ENCODE measurements around the gene HAPLN1. TPM values are rescaled to one million over a fixed set of nuclear protein-coding genes. Genes with fewer than 3 reads are reported as not detected.

The HAPLN1 gene
- total RNA-seq, 2 donors from 2014 or later = 3.8 to 5.9 TPM

DNA sequence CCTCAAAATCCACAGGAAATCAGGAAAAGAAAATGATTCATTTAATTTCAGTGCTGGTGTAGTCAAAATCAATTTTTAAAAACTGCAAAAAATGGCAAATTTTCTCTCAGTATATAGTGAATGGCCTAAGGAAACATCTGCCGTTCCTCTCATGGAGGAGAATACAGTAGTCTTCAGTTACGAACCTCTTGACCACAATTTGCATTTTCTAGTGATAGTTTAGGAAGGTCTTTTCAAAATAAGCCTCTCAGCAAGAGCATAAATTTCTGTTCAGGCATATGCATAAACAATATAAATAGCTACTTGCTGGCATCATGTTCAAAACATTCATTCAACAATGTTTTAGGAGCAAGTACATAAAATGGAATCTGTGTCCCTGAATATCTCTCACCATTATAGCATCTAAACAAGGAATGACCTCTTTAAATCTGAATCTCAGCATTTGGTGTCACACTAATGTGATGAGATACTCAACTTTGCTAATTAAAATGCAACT lies 33.5 kb downstream of the HAPLN1 start:
- no peaks in the 10 kb centered on the region for H3K36me3 ChIP-seq
- intact Hi-C loops (cut with DNase I) = no loop called here
- H3K27ac ChIP-seq = no peak overlapping the region
- H3K4me1 ChIP-seq = no peaks in the 10 kb centered on the region
- no peak overlapping the region for H3K4me3 ChIP-seq
- TF ChIP-seq CTCF (IDR thresholded peaks at IDR 0.05) = no peak
- no peak overlapping the region for H3K9ac ChIP-seq (ENCODE audit: low read depth in 2 of 2, low read length in 2 of 2)
- no peaks in the 10 kb centered on the region for H3K27me3 ChIP-seq
- no peak for DNase-seq
- no peaks in the 10 kb centered on the region for H3K9me3 ChIP-seq

DNA sequence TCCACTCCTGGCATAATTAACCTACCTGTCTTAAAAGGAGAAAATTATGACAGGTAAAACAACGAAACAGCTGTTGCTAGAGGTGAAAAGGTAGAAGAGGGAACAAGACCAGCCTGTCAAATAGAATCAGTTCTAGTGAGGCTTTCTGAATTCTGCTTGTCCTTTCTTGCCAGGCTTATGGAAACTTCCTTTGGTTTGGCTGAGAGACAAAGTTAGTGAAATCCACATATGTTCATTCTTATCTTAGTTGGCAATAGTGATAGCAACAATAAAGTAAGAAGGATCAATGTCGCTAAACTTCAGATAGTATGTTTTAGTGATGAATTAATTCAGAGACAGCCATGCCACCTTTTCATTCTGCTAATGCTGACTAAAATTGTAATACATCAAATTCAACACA lies 34.4 kb downstream of the HAPLN1 start:
- H3K9me3 ChIP-seq = no peaks in the 10 kb centered on the region
- DNase-seq = no peak
- H3K4me1 ChIP-seq = no peaks in the 10 kb centered on the region
- H3K36me3 ChIP-seq = no peaks in the 10 kb centered on the region
- H3K9ac ChIP-seq (ENCODE audit: low read depth in 2 of 2, low read length in 2 of 2) = no peak overlapping the region
- no peak overlapping the region for H3K27ac ChIP-seq
- H3K4me3 ChIP-seq = no peak overlapping the region
- TF ChIP-seq CTCF (IDR thresholded peaks at IDR 0.05) = no peak
- intact Hi-C loops (cut with DNase I) = no loop called here
- no peaks in the 10 kb centered on the region for H3K27me3 ChIP-seq

DNA sequence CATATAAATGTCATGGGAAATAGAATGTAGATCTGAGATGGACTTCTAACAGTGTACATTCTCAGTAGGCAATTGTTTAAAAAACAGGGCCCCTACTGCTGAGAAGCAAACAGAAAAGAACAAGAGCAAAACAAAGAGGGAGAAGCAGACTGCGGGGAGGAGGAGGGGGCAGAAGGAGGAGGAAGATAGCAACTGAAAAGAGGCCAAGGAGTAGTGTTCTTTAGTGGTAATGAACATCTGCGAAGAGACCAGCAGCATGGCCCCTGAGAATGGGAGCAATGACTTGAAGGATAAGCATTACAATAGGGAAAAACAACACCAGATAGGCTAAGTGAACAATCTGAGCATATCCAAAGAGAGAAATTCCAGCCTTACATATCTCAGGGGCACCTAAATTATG lies 36.8 kb downstream of the HAPLN1 start:
- TF ChIP-seq CTCF (IDR thresholded peaks at IDR 0.05) = no peak
- no peak for DNase-seq
- Histone ChIP-seq H3K4me1 (no peaks in the 10 kb centered on the region), H3K4me3 (no peak overlapping the region), H3K36me3 (no peaks in the 10 kb centered on the region), H3K27ac (no peak overlapping the region), H3K27me3 (no peaks in the 10 kb centered on the region), H3K9ac (ENCODE audit: low read depth in 2 of 2, low read length in 2 of 2) (no peak overlapping the region), H3K9me3 (no peaks in the 10 kb centered on the region)
- intact Hi-C loops (cut with DNase I) = no loop called here

- no peak overlapping the region for H3K27ac ChIP-seq
- H3K4me1 ChIP-seq = no peaks in the 10 kb centered on the region
- H3K9me3 ChIP-seq = no peaks in the 10 kb centered on the region
- no peak overlapping the region for H3K9ac ChIP-seq (ENCODE audit: low read depth in 2 of 2, low read length in 2 of 2)
- no peaks in the 10 kb centered on the region for H3K27me3 ChIP-seq
- intact Hi-C loops (cut with DNase I) = no loop called here
- H3K4me3 ChIP-seq = no peak overlapping the region
- no peaks in the 10 kb centered on the region for H3K36me3 ChIP-seq
- TF ChIP-seq CTCF (IDR thresholded peaks at IDR 0.05) = no peak
- no peak for DNase-seq
Observed at GRCh38 chr5:83672646-83673045, 48.0 kb downstream of the HAPLN1 start.

DNA sequence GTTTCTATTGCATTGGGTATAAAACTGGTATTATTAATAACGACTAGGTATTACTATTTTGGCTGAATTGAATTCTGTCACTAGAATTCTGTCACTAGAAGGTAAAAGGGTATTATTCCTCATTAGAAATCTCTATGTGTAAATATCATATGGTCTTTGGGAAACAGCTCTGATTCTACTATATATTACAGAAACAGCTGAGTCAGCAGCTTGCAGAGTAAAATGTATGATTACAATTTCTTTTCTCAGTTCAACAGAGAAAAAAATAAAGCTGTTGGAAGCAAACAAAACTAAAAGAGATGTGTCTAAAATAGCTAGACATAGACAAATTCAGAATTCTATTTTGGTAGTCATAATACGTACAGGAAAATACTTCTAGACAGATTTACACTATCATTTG lies 48.5 kb downstream of the HAPLN1 start:
- DNase-seq = no peak
- H3K36me3 ChIP-seq = no peaks in the 10 kb centered on the region
- no peak overlapping the region for H3K4me3 ChIP-seq
- H3K9me3 ChIP-seq = no peaks in the 10 kb centered on the region
- no peak for TF ChIP-seq CTCF (IDR thresholded peaks at IDR 0.05)
- no peaks in the 10 kb centered on the region for H3K27me3 ChIP-seq
- H3K27ac ChIP-seq = no peak overlapping the region
- no peak overlapping the region for H3K9ac ChIP-seq (ENCODE audit: low read depth in 2 of 2, low read length in 2 of 2)
- intact Hi-C loops (cut with DNase I) = no loop called here
- H3K4me1 ChIP-seq = no peaks in the 10 kb centered on the region

DNA sequence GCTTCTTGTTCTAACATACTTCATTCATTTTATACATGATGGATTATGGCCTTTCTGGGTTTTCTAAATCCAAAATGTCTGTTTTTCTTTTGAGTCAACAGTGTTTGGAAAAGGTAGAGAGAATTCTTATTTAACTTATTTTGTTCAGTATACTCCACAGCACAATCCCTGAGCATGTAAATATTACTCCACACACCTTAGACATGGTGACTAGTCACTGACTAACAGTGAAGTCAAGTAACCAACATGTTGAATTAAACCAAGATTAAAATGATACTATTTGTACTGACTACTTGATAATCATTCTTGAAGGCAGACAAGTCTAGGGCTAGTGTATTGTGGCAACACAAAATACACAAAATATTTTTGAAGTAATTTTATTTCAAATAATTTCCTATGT lies 55.0 kb downstream of the HAPLN1 start:
- no peak for TF ChIP-seq CTCF (IDR thresholded peaks at IDR 0.05)
- no peaks in the 10 kb centered on the region for H3K4me1 ChIP-seq
- H3K9me3 ChIP-seq = no peaks in the 10 kb centered on the region
- no peaks in the 10 kb centered on the region for H3K27me3 ChIP-seq
- no peak overlapping the region for H3K9ac ChIP-seq (ENCODE audit: low read depth in 2 of 2, low read length in 2 of 2)
- intact Hi-C loops (cut with DNase I) = no loop called here
- H3K36me3 ChIP-seq = no peaks in the 10 kb centered on the region
- DNase-seq = no peak
- H3K4me3 ChIP-seq = no peak overlapping the region
- H3K27ac ChIP-seq = no peak overlapping the region

All from colonic mucosa (tissue), 4 donors.